Uterus (tissue), 2 donors: Measurements from ENCODE around the gene CPTP.

Experiments used
- CTCF ChIP-seq, 4 experiments: fragments of 200-600 bp in 2 of 4; fragments of 450-650 bp in 2 of 4; sonication (generic) in 2 of 4; IDR thresholded peaks; one replicate each; pipeline ENCODE4 v1.5.1; 2016 to 2019; ENCODE audit warnings: antibody characterized with exemption in 4 of 4, mild to moderate bottlenecking in 2 of 4, moderate library complexity in 1 of 4
- POLR2A ChIP-seq, 2 donors: fragments of 450-650 bp; IDR thresholded peaks; one replicate each; pipeline ENCODE4 v1.6.1; 2016; ENCODE audit warnings: antibody characterized with exemption in 2 of 2, mild to moderate bottlenecking in 1 of 2, moderate library complexity in 1 of 2

GRCh38 chr1:1296070-1297061 is 28.2 kb upstream of the CPTP start:
- TF ChIP-seq POLR2A (IDR thresholded peaks at IDR 0.05), result no peak
- no peak for TF ChIP-seq CTCF (IDR thresholded peaks at IDR 0.05)
